Occipital lobe (tissue), 1 donor: ENCODE results near the gene CCDC28B. TPM values are rescaled to one million over a fixed set of nuclear protein-coding genes. Genes with fewer than 3 reads are reported as not detected.

Experiments used
- total RNA-seq: library from RNA; depleted of rRNA; stranded (reverse); fragments of >200 nt; gene quantifications from one replicate; pipeline ENCODE4 v1.2.3, GENCODE V29; 2014

Gene CCDC28B
- total RNA-seq, 1 donor from 2014 or later, result 31.7 TPM

Other genes with a start within 250 kb of the CCDC28B start
- 87.2 TPM for gene KHDRBS1, start 186.7 kb upstream of the CCDC28B start, total RNA-seq
- 4.2 TPM for gene TMEM39B, start 127.7 kb upstream of the CCDC28B start, total RNA-seq
- gene KPNA6, start 92.5 kb upstream of the CCDC28B start, total RNA-seq, result 25.3 TPM
- gene TXLNA, start 20.9 kb upstream of the CCDC28B start, total RNA-seq, result 21.1 TPM
- 2.3 TPM for gene IQCC, start 5.1 kb downstream of the CCDC28B start, total RNA-seq
- gene DCDC2B, start 8.5 kb downstream of the CCDC28B start, total RNA-seq, result not detected
- 9.8 TPM for gene TMEM234, start 21.8 kb downstream of the CCDC28B start, total RNA-seq
- 79.7 TPM for gene EIF3I, start 21.8 kb downstream of the CCDC28B start, total RNA-seq
- 2.0 TPM for gene FAM167B, start 46.6 kb downstream of the CCDC28B start, total RNA-seq
- gene LCK, start 50.7 kb downstream of the CCDC28B start, total RNA-seq, result not detected
- 19.8 TPM for gene HDAC1, start 91.5 kb downstream of the CCDC28B start, total RNA-seq
- gene MARCKSL1, start 135.6 kb downstream of the CCDC28B start, total RNA-seq, result 356 TPM
- 1.6 TPM for gene FAM229A, start 161.9 kb downstream of the CCDC28B start, total RNA-seq
- gene TSSK3, start 161.9 kb downstream of the CCDC28B start, total RNA-seq, result not detected
- gene BSDC1, start 193.8 kb downstream of the CCDC28B start, total RNA-seq, result 60.7 TPM